Neural cell (in vitro differentiated cells): ENCODE measurements around the gene MYL12A. TPM values are rescaled to one million over a fixed set of nuclear protein-coding genes. Genes with fewer than 3 reads are reported as not detected.

Experiments
- H2AFZ ChIP-seq: fragments of 200-600, 300-800 bp; sonication (generic), shearing (Covaris generic); 2 replicates; pipeline ENCODE4 v1.6.0; 2014; ENCODE audit warnings: low read depth, mild to moderate bottlenecking, antibody characterized with exemption, low read length, moderate library complexity
- H3F3A ChIP-seq: fragments of 200-600 bp; shearing (Covaris generic); 2 replicates; pipeline ENCODE4 v1.6.1; 2016; ENCODE audit warnings: mild to moderate bottlenecking, moderate library complexity, mixed read lengths, antibody characterized with exemption, low read length; ENCODE audit not compliant: insufficient read depth, poor library complexity, severe bottlenecking
- H3K27ac ChIP-seq: fragments of 200-600, 300-800 bp; sonication (generic), shearing (Covaris generic); 2 replicates; pipeline ENCODE4 v1.5.1; 2014; ENCODE audit warnings: mild to moderate bottlenecking, low read length, moderate library complexity
- H3K27me3 ChIP-seq: fragments of 300-800, 200-600 bp; sonication (generic), shearing (Covaris generic); 2 replicates; pipeline ENCODE4 v1.6.0; 2014; ENCODE audit warnings: mild to moderate bottlenecking, low read depth, low read length, moderate library complexity; ENCODE audit not compliant: insufficient read depth
- H3K36me3 ChIP-seq: fragments of 300-800, 200-600 bp; sonication (generic), shearing (Covaris generic); 2 replicates; pipeline ENCODE4 v1.5.1; 2014; ENCODE audit warnings: mild to moderate bottlenecking, antibody characterized with exemption, low read length, moderate library complexity; ENCODE audit not compliant: insufficient read depth
- H3K4me2 ChIP-seq: fragments of 300-800, 200-600 bp; sonication (generic), shearing (Covaris generic); 2 replicates; pipeline ENCODE4 v1.6.0; 2014; ENCODE audit warnings: mild to moderate bottlenecking, low read length
- H3K4me3 ChIP-seq: fragments of 300-800, 200-600 bp; sonication (generic), shearing (Covaris generic); 2 replicates; pipeline ENCODE4 v1.5.1; 2014; ENCODE audit warnings: mild to moderate bottlenecking, low read length, moderate library complexity
- H3K79me2 ChIP-seq: fragments of 200-600 bp; shearing (Covaris generic); replicated peaks from 2 replicates; pipeline ENCODE4 v1.6.0; 2014; ENCODE audit warnings: mild to moderate bottlenecking, low read length, moderate library complexity; ENCODE audit not compliant: insufficient read depth
- H3K9ac ChIP-seq: fragments of 300-800, 200-600 bp; sonication (generic), shearing (Covaris generic); 2 replicates; pipeline ENCODE4 v1.6.1; 2016; ENCODE audit warnings: mild to moderate bottlenecking, low read length, mixed read lengths
- H3K9me2 ChIP-seq: fragments of 200-600 bp; shearing (Covaris generic); 2 replicates; pipeline ENCODE4 v1.6.1; 2016; ENCODE audit warnings: mild to moderate bottlenecking, low read length, mixed read lengths; ENCODE audit not compliant: insufficient read depth
- H3K9me3 ChIP-seq: fragments of 200-600, 300-800 bp; sonication (generic), shearing (Covaris generic); 2 replicates; pipeline ENCODE4 v1.6.1; 2016; ENCODE audit warnings: mild to moderate bottlenecking, mixed run types, low read length, moderate library complexity, mixed read lengths
- H4K20me1 ChIP-seq: fragments of 200-600 bp; shearing (Covaris generic); 2 replicates; pipeline ENCODE4 v1.6.1; 2016; ENCODE audit warnings: mild to moderate bottlenecking, mixed run types; ENCODE audit not compliant: insufficient read depth
- EP300 ChIP-seq: fragments of 450-650 bp; conservative IDR thresholded peaks from 2 replicates; pipeline ENCODE4 v1.6.1; 2014; ENCODE audit warnings: antibody characterized with exemption, mild to moderate bottlenecking, moderate library complexity; ENCODE audit not compliant: poor library complexity, severe bottlenecking
- EZH2 ChIP-seq: fragments of 200-600, 300-800 bp; shearing (Covaris generic), sonication (generic); IDR thresholded peaks from 2 replicates; pipeline ENCODE4 v1.6.1; 2014; ENCODE audit warnings: antibody characterized with exemption, low read length, borderline replicate concordance, mild to moderate bottlenecking; ENCODE audit not compliant: insufficient read depth, poor library complexity, severe bottlenecking
- MXI1 ChIP-seq: fragments of 450-650 bp; conservative IDR thresholded peaks from 2 replicates; pipeline ENCODE4 v1.6.1; 2014; ENCODE audit warnings: antibody characterized with exemption, mild to moderate bottlenecking; ENCODE audit not compliant: poor library complexity, severe bottlenecking
- POLR2AphosphoS5 ChIP-seq: IDR thresholded peaks from 2 replicates; pipeline ENCODE4 v1.6.1; 2012
- RAD21 ChIP-seq: fragments of 450-650 bp; conservative IDR thresholded peaks from 2 replicates; pipeline ENCODE4 v1.6.1; 2014; ENCODE audit warnings: antibody characterized with exemption, mild to moderate bottlenecking, moderate library complexity
- SMC3 ChIP-seq: fragments of 450-650 bp; conservative IDR thresholded peaks from 2 replicates; pipeline ENCODE4 v1.6.1; 2014; ENCODE audit warnings: antibody characterized with exemption, mild to moderate bottlenecking, moderate library complexity; ENCODE audit not compliant: poor library complexity
- TAF1 ChIP-seq: IDR thresholded peaks from 2 replicates; pipeline ENCODE4 v1.6.1; 2012; ENCODE audit warnings: low read depth
- polyA plus RNA-seq: library from polyadenylated mRNA; depleted of rRNA; stranded (reverse); fragments of >200 nt; gene quantifications from 2 replicates; pipeline ENCODE4 v1.2.3, GENCODE V29; 2014
- TF ChIP-seq, protein P1 (sequence below): fragments of 450-650 bp; IDR thresholded peaks from 2 replicates; pipeline ENCODE4 v1.5.1; 2014; ENCODE audit warnings: antibody characterized with exemption, mild to moderate bottlenecking, moderate library complexity; ENCODE audit not compliant: poor library complexity, severe bottlenecking
- TF ChIP-seq, protein P2 (sequence below): IDR thresholded peaks from 2 replicates; pipeline ENCODE4 v1.6.1; 2012; ENCODE audit warnings: borderline replicate concordance

MYL12A gene
- polyA plus RNA-seq, 1 donor from 2014 or later, result 62.7 TPM

DNA sequence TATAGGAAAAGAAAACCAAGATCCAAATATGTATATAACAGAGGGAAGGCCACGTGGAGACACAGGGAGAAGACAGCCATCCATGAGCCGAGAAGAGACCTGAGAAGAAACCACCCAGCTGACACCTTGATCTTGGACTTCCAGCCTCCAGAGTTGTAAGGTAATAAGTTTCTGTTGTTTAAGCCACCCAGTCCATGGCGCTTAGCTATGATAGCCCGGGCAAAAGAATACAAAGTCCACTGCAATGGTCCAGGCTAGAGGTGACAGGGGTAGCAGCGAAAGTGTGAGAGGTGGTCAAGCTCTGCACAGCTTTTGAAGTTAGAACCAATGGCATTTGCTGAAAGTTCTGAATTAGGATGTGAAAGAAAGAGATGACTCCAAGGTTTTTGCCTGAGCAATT is 30.6 kb upstream of the MYL12A start:
- H3K79me2 ChIP-seq, result no peaks in the 10 kb centered on the region
- H3K27me3 ChIP-seq, result no peaks in the 10 kb centered on the region
- H3K27ac ChIP-seq, result no peak overlapping the region
- no peak overlapping the region for H3K4me2 ChIP-seq
- no peaks in the 10 kb centered on the region for H3F3A ChIP-seq
- H2AFZ ChIP-seq, result no peak overlapping the region
- no peaks in the 10 kb centered on the region for H4K20me1 ChIP-seq
- no peaks in the 10 kb centered on the region for H3K9me2 ChIP-seq
- no peak for TF ChIP-seq MXI1
- no peak for TF ChIP-seq POLR2AphosphoS5
- TF ChIP-seq TAF1, result no peak
- TF ChIP-seq RAD21, result no peak
- TF ChIP-seq, protein P1, sequence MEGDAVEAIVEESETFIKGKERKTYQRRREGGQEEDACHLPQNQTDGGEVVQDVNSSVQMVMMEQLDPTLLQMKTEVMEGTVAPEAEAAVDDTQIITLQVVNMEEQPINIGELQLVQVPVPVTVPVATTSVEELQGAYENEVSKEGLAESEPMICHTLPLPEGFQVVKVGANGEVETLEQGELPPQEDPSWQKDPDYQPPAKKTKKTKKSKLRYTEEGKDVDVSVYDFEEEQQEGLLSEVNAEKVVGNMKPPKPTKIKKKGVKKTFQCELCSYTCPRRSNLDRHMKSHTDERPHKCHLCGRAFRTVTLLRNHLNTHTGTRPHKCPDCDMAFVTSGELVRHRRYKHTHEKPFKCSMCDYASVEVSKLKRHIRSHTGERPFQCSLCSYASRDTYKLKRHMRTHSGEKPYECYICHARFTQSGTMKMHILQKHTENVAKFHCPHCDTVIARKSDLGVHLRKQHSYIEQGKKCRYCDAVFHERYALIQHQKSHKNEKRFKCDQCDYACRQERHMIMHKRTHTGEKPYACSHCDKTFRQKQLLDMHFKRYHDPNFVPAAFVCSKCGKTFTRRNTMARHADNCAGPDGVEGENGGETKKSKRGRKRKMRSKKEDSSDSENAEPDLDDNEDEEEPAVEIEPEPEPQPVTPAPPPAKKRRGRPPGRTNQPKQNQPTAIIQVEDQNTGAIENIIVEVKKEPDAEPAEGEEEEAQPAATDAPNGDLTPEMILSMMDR, result no peak
- no peak for TF ChIP-seq EP300
- no peak for TF ChIP-seq EZH2
- TF ChIP-seq, protein P2, sequence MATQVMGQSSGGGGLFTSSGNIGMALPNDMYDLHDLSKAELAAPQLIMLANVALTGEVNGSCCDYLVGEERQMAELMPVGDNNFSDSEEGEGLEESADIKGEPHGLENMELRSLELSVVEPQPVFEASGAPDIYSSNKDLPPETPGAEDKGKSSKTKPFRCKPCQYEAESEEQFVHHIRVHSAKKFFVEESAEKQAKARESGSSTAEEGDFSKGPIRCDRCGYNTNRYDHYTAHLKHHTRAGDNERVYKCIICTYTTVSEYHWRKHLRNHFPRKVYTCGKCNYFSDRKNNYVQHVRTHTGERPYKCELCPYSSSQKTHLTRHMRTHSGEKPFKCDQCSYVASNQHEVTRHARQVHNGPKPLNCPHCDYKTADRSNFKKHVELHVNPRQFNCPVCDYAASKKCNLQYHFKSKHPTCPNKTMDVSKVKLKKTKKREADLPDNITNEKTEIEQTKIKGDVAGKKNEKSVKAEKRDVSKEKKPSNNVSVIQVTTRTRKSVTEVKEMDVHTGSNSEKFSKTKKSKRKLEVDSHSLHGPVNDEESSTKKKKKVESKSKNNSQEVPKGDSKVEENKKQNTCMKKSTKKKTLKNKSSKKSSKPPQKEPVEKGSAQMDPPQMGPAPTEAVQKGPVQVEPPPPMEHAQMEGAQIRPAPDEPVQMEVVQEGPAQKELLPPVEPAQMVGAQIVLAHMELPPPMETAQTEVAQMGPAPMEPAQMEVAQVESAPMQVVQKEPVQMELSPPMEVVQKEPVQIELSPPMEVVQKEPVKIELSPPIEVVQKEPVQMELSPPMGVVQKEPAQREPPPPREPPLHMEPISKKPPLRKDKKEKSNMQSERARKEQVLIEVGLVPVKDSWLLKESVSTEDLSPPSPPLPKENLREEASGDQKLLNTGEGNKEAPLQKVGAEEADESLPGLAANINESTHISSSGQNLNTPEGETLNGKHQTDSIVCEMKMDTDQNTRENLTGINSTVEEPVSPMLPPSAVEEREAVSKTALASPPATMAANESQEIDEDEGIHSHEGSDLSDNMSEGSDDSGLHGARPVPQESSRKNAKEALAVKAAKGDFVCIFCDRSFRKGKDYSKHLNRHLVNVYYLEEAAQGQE, result no peak
- TF ChIP-seq SMC3, result no peak
- H3K36me3 ChIP-seq, result no peaks in the 10 kb centered on the region
- H3K4me3 ChIP-seq, result no peak overlapping the region
- H3K9ac ChIP-seq, result no peak overlapping the region
- no peaks in the 10 kb centered on the region for H3K9me3 ChIP-seq

DNA sequence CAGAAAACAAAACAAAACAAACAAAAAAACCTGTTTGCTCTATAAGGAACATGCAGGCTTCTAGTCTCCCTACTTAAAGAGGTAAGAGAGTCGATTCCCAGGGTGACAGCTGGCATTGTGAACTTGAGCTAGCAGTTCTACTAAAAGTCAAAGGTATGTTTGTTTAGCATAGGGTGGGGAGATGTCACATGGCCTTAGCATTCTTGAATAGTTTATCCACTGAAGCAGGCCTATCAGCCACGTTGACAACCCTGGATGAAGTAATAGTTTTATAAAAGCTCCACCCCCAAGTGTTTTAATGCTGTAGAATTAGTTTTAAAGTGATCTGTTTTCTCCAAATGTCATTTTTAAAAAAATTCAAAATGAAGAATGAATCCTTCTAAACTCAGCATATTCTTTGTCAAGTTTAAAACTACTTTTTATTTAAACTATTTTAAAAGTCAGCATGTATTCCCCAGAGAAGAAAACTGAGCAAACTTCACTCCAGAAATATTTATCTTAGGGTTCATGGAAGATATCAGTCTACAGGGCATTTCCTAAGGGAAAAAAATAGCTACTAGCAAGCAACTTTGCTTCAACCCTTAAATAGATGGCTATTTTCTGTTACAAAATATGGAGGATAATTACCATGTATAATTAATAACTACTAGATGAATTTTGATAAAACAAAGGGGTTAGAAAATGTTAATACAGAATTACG is 29.5 kb upstream of the MYL12A start:
- no peak overlapping the region for H3K4me2 ChIP-seq
- no peak overlapping the region for H3K27ac ChIP-seq
- H3K9me3 ChIP-seq, result no peaks in the 10 kb centered on the region
- no peaks in the 10 kb centered on the region for H3F3A ChIP-seq
- no peak overlapping the region for H2AFZ ChIP-seq
- TF ChIP-seq MXI1 (no peak), EP300 (no peak)
- no peaks in the 10 kb centered on the region for H4K20me1 ChIP-seq
- H3K79me2 ChIP-seq, result no peaks in the 10 kb centered on the region
- H3K27me3 ChIP-seq, result no peaks in the 10 kb centered on the region
- no peaks in the 10 kb centered on the region for H3K36me3 ChIP-seq
- no peak overlapping the region for H3K4me3 ChIP-seq
- H3K9ac ChIP-seq, result no peak overlapping the region
- H3K9me2 ChIP-seq, result no peaks in the 10 kb centered on the region
